Measurements from ENCODE around the gene HS6ST1. TPM values are rescaled to one million over a fixed set of nuclear protein-coding genes. Genes with fewer than 3 reads are reported as not detected.

Gene HS6ST1
- total RNA-seq, 1 donor from 2014 or later, result 141 TPM

DNA sequence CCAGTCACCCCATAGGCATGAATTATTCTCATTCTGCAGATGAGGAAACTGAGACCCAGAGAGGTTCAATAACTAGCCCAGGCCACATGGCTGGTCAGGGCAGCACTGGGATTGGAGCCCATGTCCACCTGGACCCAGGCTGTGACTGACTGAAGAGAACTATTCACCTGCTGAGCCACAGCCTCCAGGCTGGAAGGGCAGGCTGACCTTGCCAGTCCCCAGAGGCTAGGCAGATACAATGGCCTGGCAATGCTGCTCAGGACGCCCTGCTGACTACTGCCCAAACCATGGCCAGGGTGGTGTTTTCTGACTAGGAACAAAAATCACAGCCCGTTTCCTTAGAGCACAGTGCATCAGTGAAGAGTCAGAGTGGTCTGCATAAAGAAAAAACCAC, 36.8 kb downstream of the HS6ST1 start:
- Mint-ChIP-seq H3K27ac (no peak overlapping the region), H3K36me3 (peaks cover 3% of the 10 kb centered on the region), H3K4me3 (no peak overlapping the region)

DNA sequence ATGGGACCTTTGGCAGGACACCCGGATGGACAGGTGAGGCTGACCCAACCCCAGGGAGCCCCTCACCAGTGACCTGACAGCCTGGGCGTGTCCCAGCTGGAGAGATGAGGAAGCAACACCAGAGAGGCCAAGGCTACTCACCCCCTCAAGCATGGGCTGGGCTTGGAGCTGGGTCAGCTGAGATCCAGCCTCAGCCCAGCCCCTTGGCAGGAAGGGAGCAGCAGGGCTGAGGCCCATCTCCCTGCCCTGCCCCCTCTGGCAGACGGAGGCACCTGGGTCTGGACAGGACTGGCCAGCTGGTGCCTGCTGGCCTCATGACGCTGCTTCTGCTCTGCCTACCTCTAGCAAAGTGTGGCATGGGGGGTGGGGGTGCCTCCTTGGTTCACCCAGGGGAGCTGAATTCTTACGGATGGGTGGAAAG, 37.8 kb downstream of the HS6ST1 start:
- Mint-ChIP-seq H3K9me3 (no peaks in the 10 kb centered on the region), H3K4me3 (no peak overlapping the region), H3K27ac (peak overlapping the region; percentile 71), H3K36me3 (peaks cover 9% of the 10 kb centered on the region), H3K4me1 (peaks cover 9% of the 10 kb centered on the region), H3K27me3 (ENCODE audit: low read depth) (no peaks in the 10 kb centered on the region)
- peak in 1 of 2 experiments; percentile 12 for DNase-seq (ENCODE audit: low spot score in 2 of 2, unreplicated experiment in 2 of 2)
- no peak for TF ChIP-seq CTCF (IDR thresholded peaks at IDR 0.05; ENCODE audit: unreplicated experiment)

More for the DNA sequence above, 36.8 kb downstream of the HS6ST1 start:
- Mint-ChIP-seq H3K9me3 (no peaks in the 10 kb centered on the region), H3K27me3 (ENCODE audit: low read depth) (no peaks in the 10 kb centered on the region), H3K4me1 (peaks cover 18% of the 10 kb centered on the region)
- no peak for DNase-seq (ENCODE audit: low spot score in 2 of 2, unreplicated experiment in 2 of 2)
- TF ChIP-seq CTCF (IDR thresholded peaks at IDR 0.05; ENCODE audit: unreplicated experiment), result no peak

DNA sequence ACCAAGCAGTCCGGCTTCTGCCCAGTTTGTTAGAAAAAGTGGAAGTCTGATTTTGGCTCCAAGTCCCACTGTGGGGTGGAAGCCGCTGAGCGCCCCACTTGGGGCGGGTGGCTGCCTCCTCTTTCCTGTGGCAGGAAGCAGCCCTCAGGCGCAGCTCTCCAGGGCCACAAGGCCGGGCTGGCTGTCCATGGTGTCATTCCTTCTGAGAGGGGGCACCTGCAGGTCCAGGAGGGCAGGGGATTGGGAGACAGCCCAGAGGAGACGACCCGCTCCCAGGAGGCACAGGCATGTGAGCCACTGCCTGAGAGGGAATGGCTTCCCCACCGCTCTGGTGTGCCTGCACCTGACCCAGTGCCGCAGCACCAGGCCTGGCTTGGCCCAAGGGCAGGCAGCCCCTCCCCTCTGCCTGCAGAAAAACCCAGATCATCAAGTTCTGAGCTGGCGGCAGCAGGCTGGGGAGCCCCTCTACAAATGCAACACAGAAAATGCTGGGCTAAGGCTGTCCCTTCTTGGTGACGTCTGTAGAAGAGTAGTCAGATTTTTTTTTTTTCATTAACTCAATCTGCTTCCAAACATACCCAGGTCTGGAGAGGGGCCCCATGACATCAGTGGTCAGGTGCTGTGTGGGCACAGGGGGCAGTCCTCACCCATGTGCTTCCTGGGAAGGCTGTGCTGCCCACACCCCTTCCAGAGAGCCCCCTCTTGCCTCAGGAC, 38.4 kb downstream of the HS6ST1 start:
- TF ChIP-seq CTCF (IDR thresholded peaks at IDR 0.05; ENCODE audit: unreplicated experiment), result no peak
- Mint-ChIP-seq H3K27me3 (ENCODE audit: low read depth) (no peaks in the 10 kb centered on the region), H3K27ac (no peak overlapping the region), H3K4me3 (no peak overlapping the region), H3K9me3 (no peaks in the 10 kb centered on the region), H3K4me1 (peaks cover 9% of the 10 kb centered on the region), H3K36me3 (peaks cover 15% of the 10 kb centered on the region)
- DNase-seq (ENCODE audit: low spot score in 2 of 2, unreplicated experiment in 2 of 2), result peak in 1 of 2 experiments; percentile 7

GRCh38 chr2:128279786-128280157, 38.9 kb downstream of the HS6ST1 start:
- Mint-ChIP-seq H3K27me3 (ENCODE audit: low read depth) (no peaks in the 10 kb centered on the region), H3K27ac (peak overlapping the region; percentile 64), H3K4me3 (no peak overlapping the region), H3K36me3 (peaks cover 20% of the 10 kb centered on the region), H3K9me3 (peaks cover 4% of the 10 kb centered on the region), H3K4me1 (peaks cover 9% of the 10 kb centered on the region)
- no peak for TF ChIP-seq CTCF (IDR thresholded peaks at IDR 0.05; ENCODE audit: unreplicated experiment)
- DNase-seq (ENCODE audit: low spot score in 2 of 2, unreplicated experiment in 2 of 2), result peak in 1 of 2 experiments; percentile 13

GRCh38 chr2:128279009-128279408, 39.7 kb downstream of the HS6ST1 start:
- peak in 1 of 2 experiments; percentile 10 for DNase-seq (ENCODE audit: low spot score in 2 of 2, unreplicated experiment in 2 of 2)
- TF ChIP-seq CTCF (IDR thresholded peaks at IDR 0.05; ENCODE audit: unreplicated experiment), result no peak
- H3K27me3 Mint-ChIP-seq (ENCODE audit: low read depth), result no peaks in the 10 kb centered on the region
- H3K4me3 Mint-ChIP-seq, result no peak overlapping the region
- peak overlapping the region; percentile 64 for H3K27ac Mint-ChIP-seq
- H3K4me1 Mint-ChIP-seq, result peaks cover 9% of the 10 kb centered on the region
- H3K36me3 Mint-ChIP-seq, result peaks cover 25% of the 10 kb centered on the region
- peaks cover 9% of the 10 kb centered on the region for H3K9me3 Mint-ChIP-seq

Data from mesothelial cell of epicardium (in vitro differentiated cells).